ENCODE results near the gene L3MBTL4. TPM values are rescaled to one million over a fixed set of nuclear protein-coding genes. Genes with fewer than 3 reads are reported as not detected.

The L3MBTL4 gene
- total and polyA plus RNA-seq, 11 donors: 0.27 to 3.3 (median 1.2) TPM

GRCh38 chr18:5951515-5952091 lies 463.1 kb downstream of the L3MBTL4 start:
- DNase-seq (no peak), ATAC-seq (no peak)
- no peaks in the 10 kb centered on the region for H3K27me3 ChIP-seq
- no peak overlapping the region for H3K27ac ChIP-seq
- intact Hi-C loops (cut with DNase I): no loop called here
- TF ChIP-seq CTCF (IDR thresholded peaks at IDR 0.05) (no peak), POLR2A (IDR thresholded peaks at IDR 0.05) (no peak)
- no peaks in the 10 kb centered on the region for H3K9me3 ChIP-seq
- H3K4me3 ChIP-seq: no peak overlapping the region
- H3K4me1 ChIP-seq: peaks cover 0 to 4% (median 0%) of the 10 kb centered on the region in 12 donors
- 88 to 90% (median 89%) methylated on average over 4 of the region's 4 CpGs for WGBS, 4 donors
- H3K36me3 ChIP-seq: no peaks in the 10 kb centered on the region

- intact Hi-C loops (cut with DNase I): loop anchor here in 1 of 10 donors (10.0 kb wide), 1 partner anchor 56 kb away; no protein-coding TSS in a partner anchor
- Histone ChIP-seq H3K36me3 (no peaks in the 10 kb centered on the region), H3K4me3 (no peak overlapping the region), H3K4me1 (peaks cover 0 to 4% (median 0%) of the 10 kb centered on the region in 12 donors), H3K27ac (no peak overlapping the region), H3K27me3 (peaks cover 0 to 5% (median 0%) of the 10 kb centered on the region in 9 donors), H3K9me3 (no peaks in the 10 kb centered on the region)
- ATAC-seq (no peak), DNase-seq (no peak)
- 0 to 41% (median 14%) methylated on average over 1 of the region's 1 CpG for WGBS, 4 donors
- TF ChIP-seq CTCF (IDR thresholded peaks at IDR 0.05) (no peak), POLR2A (IDR thresholded peaks at IDR 0.05) (no peak)
Observed at GRCh38 chr18:5948781-5949180, 465.9 kb downstream of the L3MBTL4 start.

GRCh38 chr18:5948237-5948636 lies 466.5 kb downstream of the L3MBTL4 start:
- TF ChIP-seq CTCF (IDR thresholded peaks at IDR 0.05): no peak
- TF ChIP-seq POLR2A (IDR thresholded peaks at IDR 0.05): no peak

GRCh38 chr18:5944448-5944847 lies 470.3 kb downstream of the L3MBTL4 start:
- no peaks in the 10 kb centered on the region for H3K36me3 ChIP-seq
- ATAC-seq (no peak), DNase-seq (no peak)
- TF ChIP-seq CTCF (IDR thresholded peaks at IDR 0.05): no peak
- no peak for TF ChIP-seq POLR2A (IDR thresholded peaks at IDR 0.05)
- 93 to 95% (median 95%) methylated on average over 3 of the region's 3 CpGs for WGBS, 4 donors
- H3K27ac ChIP-seq: no peak overlapping the region
- intact Hi-C loops (cut with DNase I): loop anchor here in 1 of 10 donors (10.0 kb wide), 1 partner anchor 60 kb away; no protein-coding TSS in a partner anchor
- H3K4me3 ChIP-seq: no peak overlapping the region
- peaks cover 0 to 4% (median 0%) of the 10 kb centered on the region in 12 donors for H3K4me1 ChIP-seq
- no peaks in the 10 kb centered on the region for H3K9me3 ChIP-seq
- H3K27me3 ChIP-seq: peaks cover 0 to 10% (median 0%) of the 10 kb centered on the region in 9 donors

More at GRCh38 chr18:5948237-5948636, 466.5 kb downstream of the L3MBTL4 start:
- intact Hi-C loops (cut with DNase I): loop anchor here in 1 of 10 donors (10.0 kb wide), 1 partner anchor 57 kb away; no protein-coding TSS in a partner anchor
- Histone ChIP-seq H3K9me3 (no peaks in the 10 kb centered on the region), H3K27ac (no peak overlapping the region), H3K4me1 (peaks cover 0 to 4% (median 0%) of the 10 kb centered on the region in 12 donors), H3K36me3 (no peaks in the 10 kb centered on the region), H3K27me3 (peaks cover 0 to 10% (median 0%) of the 10 kb centered on the region in 9 donors), H3K4me3 (no peak overlapping the region)
- 71 to 80% (median 74%) methylated on average over 2 of the region's 2 CpGs for WGBS, 4 donors
- ATAC-seq (no peak), DNase-seq (no peak)

All from heart left ventricle (tissue), 16 donors.